HepG2 (cell line): ENCODE measurements around the gene CPS1. TPM values are rescaled to one million over a fixed set of nuclear protein-coding genes. Genes with fewer than 3 reads are reported as not detected.

ENCODE experiments used
- CCDC6 ChIP-seq: sonication (generic); formaldehyde crosslinking; IDR thresholded peaks from 2 replicates; pipeline ENCODE4 v1.8.1; 2022; ENCODE audit warnings: mild to moderate bottlenecking, missing genetic modification reagents, moderate library complexity
- CEBPZ ChIP-seq: IDR thresholded peaks from 2 replicates; pipeline ENCODE4 v1.6.1; 2012; ENCODE audit warnings: low read length, improper control_type of control experiment
- DMAP1 ChIP-seq: IDR thresholded peaks from 2 replicates; pipeline ENCODE4 v1.6.1; 2016
- GATAD1 ChIP-seq: IDR thresholded peaks from 2 replicates; pipeline ENCODE4 v1.6.1; 2016; ENCODE audit warnings: missing genetic modification reagents, missing compliant biosample characterization
- HNRNPH1 ChIP-seq: fragments of 200-400 bp; formaldehyde crosslinking; optimal IDR thresholded peaks from 2 replicates; pipeline ENCODE3; 2017; ENCODE audit warnings: mild to moderate bottlenecking, low read depth, low read length
- LCORL ChIP-seq, 2 experiments: fragments of 450-650 bp in 1 of 2; sonication (generic) in 1 of 2; formaldehyde crosslinking in 1 of 2; IDR thresholded peaks; 2 replicates each; pipeline versions ENCODE4 v1.5.0 to v1.6.1; 2017 to 2020; ENCODE audit warnings: antibody characterized with exemption in 1 of 2, missing genetic modification reagents in 1 of 2
- MTF2 ChIP-seq: sonication (generic); formaldehyde crosslinking; IDR thresholded peaks from 2 replicates; pipeline ENCODE4 v1.5.0; 2020; ENCODE audit warnings: missing genetic modification reagents, borderline replicate concordance
- NCOA5 ChIP-seq: sonication (generic); formaldehyde crosslinking; IDR thresholded peaks from 2 replicates; pipeline ENCODE4 v1.4.0; 2020; ENCODE audit warnings: missing genetic modification reagents
- NR2C2 ChIP-seq: sonication (generic); formaldehyde crosslinking; IDR thresholded peaks from 2 replicates; pipeline ENCODE4 v1.4.0; 2020; ENCODE audit warnings: missing genetic modification reagents, mild to moderate bottlenecking, moderate library complexity, borderline replicate concordance
- PHF20 ChIP-seq: sonication (generic); formaldehyde crosslinking; IDR thresholded peaks from 2 replicates; pipeline ENCODE4 v1.5.0; 2020; ENCODE audit warnings: mild to moderate bottlenecking, missing genetic modification reagents
- PRPF4 ChIP-seq: fragments of 200-400 bp; formaldehyde crosslinking; IDR thresholded peaks from 2 replicates; pipeline ENCODE4 v1.6.1; 2016; ENCODE audit warnings: low read length, low read depth; ENCODE audit not compliant: poor library complexity, severe bottlenecking
- SAP130 ChIP-seq: IDR thresholded peaks from 2 replicates; pipeline ENCODE4 v1.6.1; 2016; ENCODE audit warnings: low read depth
- SATB2 ChIP-seq: sonication (generic); formaldehyde crosslinking; IDR thresholded peaks from 2 replicates; pipeline ENCODE4 v1.5.0; 2020; ENCODE audit warnings: missing genetic modification reagents
- SNRNP70 ChIP-seq: fragments of 200-400 bp; formaldehyde crosslinking; IDR thresholded peaks from 2 replicates; pipeline ENCODE4 v1.6.1; 2017; ENCODE audit warnings: mild to moderate bottlenecking, low read depth, low read length, moderate library complexity
- ZBTB25 ChIP-seq: IDR thresholded peaks from 2 replicates; pipeline ENCODE4 v1.6.1; 2018; ENCODE audit warnings: missing genetic modification reagents
- ZBTB46 ChIP-seq: sonication (generic); formaldehyde crosslinking; IDR thresholded peaks from 2 replicates; pipeline ENCODE4 v1.4.0; 2020; ENCODE audit warnings: mild to moderate bottlenecking, missing genetic modification reagents, borderline replicate concordance
- ZMYM2 ChIP-seq: sonication (generic); formaldehyde crosslinking; IDR thresholded peaks from 2 replicates; pipeline ENCODE4 v1.8.0; 2022; ENCODE audit warnings: mild to moderate bottlenecking, missing genetic modification reagents
- ZNF383 ChIP-seq: sonication (generic); formaldehyde crosslinking; IDR thresholded peaks from 2 replicates; pipeline ENCODE4 v1.4.0; 2020; ENCODE audit warnings: missing genetic modification reagents, mild to moderate bottlenecking, borderline replicate concordance
- ZNF44 ChIP-seq: sonication (generic); formaldehyde crosslinking; IDR thresholded peaks from 2 replicates; pipeline ENCODE4 v1.5.1; 2020; ENCODE audit warnings: mild to moderate bottlenecking, missing genetic modification reagents
- ZNF605 ChIP-seq: sonication (generic); formaldehyde crosslinking; IDR thresholded peaks from 2 replicates; pipeline ENCODE4 v1.8.0; 2022; ENCODE audit warnings: mild to moderate bottlenecking, missing genetic modification reagents
- polyA plus RNA-seq, 8 experiments: library from polyadenylated mRNA; depleted of rRNA in 3 of 8; stranded (reverse) in 7 of 8; unstranded in 1 of 8; fragments of >200 nt; fragmentation: Illumina TruSeq in 4 of 8; extraction: Trizol in 4 of 8; gene quantifications; 2 replicates each; pipeline versions ENCODE4 v1.2.1 to v1.2.3, GENCODE V29; 2011 to 2016; ENCODE audit warnings: low read depth in 4 of 8, missing spikeins in 1 of 8, mixed read lengths in 1 of 8; ENCODE audit not compliant: insufficient read depth in 1 of 8
- total RNA-seq, 5 experiments: library from RNA; depleted of rRNA; stranded (reverse); fragments of >200 nt; fragmentation: Illumina TruSeq; extraction: Trizol; gene quantifications; 2 replicates each; pipeline ENCODE4 v1.2.3, GENCODE V29; 2016; ENCODE audit warnings: low read depth in 1 of 5

The CPS1 gene
- total and polyA plus RNA-seq, 2 of the 13 experiments (the other 11 are each of a cell fraction or from before 2014, with no cell fraction given): 24.4 to 51.7 TPM

- TF ChIP-seq MTF2 (0 out of 2 replicates have a peak, but pooled peaks have one; percentile 49), ZBTB25 (CRISPR knock-in tag) (no peak), CEBPZ (no peak), LCORL (IDR thresholded peaks at IDR 0.05) (no peak), LCORL (CRISPR knock-in tag; IDR thresholded peaks at IDR 0.05) (peak; percentile 33; the same call in 1 of the 2 replicates), CCDC6 (CRISPR knock-in tag) (0 out of 2 replicates have a peak, but pooled peaks have one; percentile 55), PRPF4 (no peak), SNRNP70 (no peak), NCOA5 (CRISPR knock-in tag) (no peak), DMAP1 (CRISPR knock-in tag) (no peak), HNRNPH1 (no peak), PHF20 (CRISPR knock-in tag) (no peak), ZBTB46 (no peak), NR2C2 (CRISPR knock-in tag) (no peak), ZNF44 (no peak), ZNF383 (no peak), SATB2 (CRISPR knock-in tag) (no peak), ZMYM2 (CRISPR knock-in tag) (no peak), ZNF605 (CRISPR knock-in tag) (peak; percentile 44; the same call in 1 of the 2 replicates), SAP130 (CRISPR knock-in tag) (peak; percentile 8; the same call in 1 of the 2 replicates), GATAD1 (no peak)
Observed at GRCh38 chr2:210539578-210540416, 16.6 kb upstream of the CPS1 start (continued).
